ENCODE measurements around the gene VWC2L.

VWC2L gene
- 0 reads per million in 4 experiments for total RNA-seq

DNA sequence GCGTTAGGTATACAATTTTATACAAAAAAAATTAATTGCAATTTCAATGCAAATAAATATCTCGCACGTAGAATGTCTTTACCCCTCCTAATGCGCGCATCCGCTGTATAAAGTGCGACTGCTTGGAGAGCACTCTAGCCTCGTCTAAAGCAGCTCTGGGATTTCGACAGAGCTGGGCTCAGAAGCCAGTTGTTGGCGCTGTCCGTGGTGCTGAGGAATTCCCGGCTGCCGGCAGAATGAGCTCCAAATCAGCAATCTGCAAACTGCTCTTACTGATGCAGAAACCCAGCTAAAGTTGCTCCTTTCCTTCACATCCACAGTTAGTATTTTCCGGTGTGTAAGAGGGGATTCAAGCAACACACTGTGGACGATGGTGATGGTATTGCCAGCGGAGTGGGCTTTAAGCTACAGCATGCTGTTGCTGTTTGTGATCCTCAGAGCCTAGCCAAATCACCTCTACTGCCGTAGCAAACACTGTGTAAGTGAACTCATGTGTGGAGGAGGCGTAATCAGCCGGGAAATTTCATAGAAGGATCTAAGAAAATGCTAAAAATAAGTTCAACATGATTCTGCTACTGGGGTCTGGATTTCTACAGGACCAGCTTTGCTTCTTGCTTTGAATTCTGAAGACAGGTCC, at the start of gene VWC2L:
Gene VWC2L (plus strand): TSS at position 137 of the 637 bp plus-strand sequence. CDS start 3,140 bp downstream, outside the sequence.
- no peak for DNase-seq

DNA sequence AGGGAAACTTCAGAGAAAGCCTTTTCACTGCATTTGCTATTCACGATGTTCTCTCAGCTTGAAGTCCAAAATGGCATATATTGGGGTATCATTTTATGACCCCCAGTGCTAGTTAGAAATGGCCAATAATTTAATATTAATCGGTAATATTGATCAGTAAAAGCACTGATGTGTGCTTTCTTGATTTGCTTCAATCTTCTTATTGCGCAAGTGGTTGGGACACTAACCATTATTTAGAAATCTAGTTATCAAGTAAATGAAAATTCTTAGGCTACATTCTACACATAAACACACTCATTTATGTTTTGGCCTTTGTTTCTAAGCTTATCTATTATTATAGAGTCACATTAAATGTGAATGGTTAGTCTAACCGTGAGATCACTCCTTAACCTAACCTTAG, 49.7 kb upstream of the VWC2L start:
- no peak for DNase-seq

GRCh38 chr2:214365549-214365948, 45.3 kb upstream of the VWC2L start:
- no peak for DNase-seq

GRCh38 chr2:214367171-214367570, 43.7 kb upstream of the VWC2L start:
- no peak for DNase-seq

DNA sequence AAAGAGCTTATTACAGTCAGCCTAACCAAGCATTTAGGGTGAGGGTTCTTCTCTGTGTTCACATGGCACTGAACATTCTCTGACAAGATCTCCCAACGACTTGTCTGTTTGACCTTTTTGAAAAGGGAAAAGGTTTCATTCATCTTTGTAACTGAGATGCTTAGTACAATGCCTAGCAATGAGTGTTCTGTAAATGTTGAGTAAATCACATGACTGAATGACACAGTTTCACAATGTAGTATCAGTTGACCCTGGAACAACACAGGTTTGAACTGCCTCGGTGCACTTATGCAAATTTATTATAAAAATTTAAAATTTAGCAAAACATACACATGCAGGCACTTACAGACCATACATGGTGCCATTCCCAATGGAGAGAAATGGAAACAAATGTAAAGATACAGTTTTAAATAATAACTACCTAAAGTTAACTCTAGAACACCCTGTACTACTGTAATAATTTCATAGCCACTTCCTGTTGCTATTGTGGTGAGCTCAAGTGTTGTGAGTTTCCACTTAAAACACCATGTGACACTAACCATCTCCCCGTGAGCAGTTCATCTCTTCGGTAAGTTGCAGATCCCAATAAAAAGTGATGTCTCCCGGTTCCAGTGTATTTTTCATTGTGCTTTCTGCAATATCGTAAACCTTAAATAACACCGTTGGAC, 34.1 kb upstream of the VWC2L start:
- DNase-seq = no peak

DNA sequence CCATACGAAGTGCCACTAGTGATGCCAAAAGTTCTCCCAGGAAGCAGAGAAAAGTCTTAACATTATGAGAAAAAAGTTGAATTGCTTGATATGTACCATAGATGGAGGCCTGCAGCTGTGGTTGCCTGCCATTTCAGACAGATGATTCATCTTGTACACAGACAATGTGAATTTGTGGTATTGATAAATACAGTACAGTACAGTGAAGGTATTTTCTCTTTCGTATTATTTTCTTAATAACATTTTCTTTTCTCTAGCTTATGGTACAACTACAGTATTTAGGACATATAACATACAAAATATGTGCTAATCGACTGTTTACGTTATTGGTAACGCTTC, 33.6 kb upstream of the VWC2L start:
- DNase-seq = no peak

- DNase-seq = no peak
These were observed 32.3 kb upstream of the VWC2L start for GRCh38 chr2:214378455-214379103.

DNA sequence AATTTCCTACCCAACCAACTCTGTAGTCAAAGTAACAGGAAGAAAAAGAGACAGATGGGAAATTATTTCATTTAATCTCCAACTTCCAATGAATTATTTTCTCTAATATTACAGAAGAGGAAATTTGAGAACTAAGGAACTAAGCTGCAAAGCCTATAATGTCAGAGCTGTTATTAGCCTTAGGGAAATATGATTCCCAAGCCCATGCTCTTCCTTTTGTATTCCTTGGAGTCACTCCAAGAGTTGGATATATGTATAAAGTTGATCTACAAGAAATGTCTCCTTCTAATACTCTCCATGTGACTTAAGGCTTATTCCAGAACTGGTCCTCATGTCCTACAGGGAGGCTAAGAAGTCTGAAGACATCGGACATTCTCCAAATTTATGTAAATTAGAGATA, 31.6 kb upstream of the VWC2L start:
- DNase-seq = no peak

DNA sequence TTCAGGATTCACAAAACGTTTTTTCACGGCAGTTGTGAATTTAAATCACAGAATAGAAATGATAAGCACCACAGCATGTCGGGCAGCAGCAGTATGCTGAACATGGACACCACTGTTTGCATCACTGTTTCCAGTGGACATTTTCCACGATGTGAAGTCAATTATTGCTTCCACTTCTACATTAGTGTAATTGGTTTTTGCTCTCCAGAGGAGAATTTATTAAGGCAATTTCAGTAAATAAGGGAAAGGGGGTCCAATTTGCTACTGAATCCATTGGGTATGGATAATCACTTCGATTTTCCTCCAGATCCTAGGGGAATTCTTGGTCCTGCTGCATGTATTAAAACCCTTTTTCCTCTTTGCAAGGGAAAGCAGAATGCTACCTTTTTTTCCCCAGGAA, 30.2 kb upstream of the VWC2L start:
- DNase-seq = no peak

DNA sequence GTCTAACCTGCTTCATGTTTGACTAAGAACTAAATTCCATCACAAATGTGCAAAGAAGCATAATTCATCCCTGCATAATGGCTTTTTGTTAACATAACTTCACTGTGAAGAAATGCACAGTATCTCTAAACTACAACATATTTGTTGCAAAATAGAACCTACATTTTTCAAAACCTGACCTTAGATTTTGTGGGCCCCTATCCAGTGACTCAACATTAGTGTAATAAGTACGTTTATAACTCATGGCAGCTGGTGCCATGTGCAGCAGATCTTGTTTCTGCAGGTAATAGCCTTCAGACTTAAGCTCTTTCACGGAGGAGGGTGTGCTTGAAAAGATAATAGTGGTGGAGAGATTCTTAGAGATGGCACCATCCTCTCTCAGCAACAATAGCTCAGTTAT, 28.6 kb upstream of the VWC2L start:
- no peak for DNase-seq

GRCh38 chr2:214386720-214387119, 24.1 kb upstream of the VWC2L start:
- DNase-seq = no peak

GRCh38 chr2:214389334-214389733, 21.5 kb upstream of the VWC2L start:
- no peak for DNase-seq

GRCh38 chr2:214393796-214394195, 17.1 kb upstream of the VWC2L start:
- no peak for DNase-seq

- DNase-seq = no peak
These were observed 15.8 kb upstream of the VWC2L start for GRCh38 chr2:214395040-214395439.

- no peak for DNase-seq
These were observed 9.3 kb upstream of the VWC2L start for GRCh38 chr2:214401580-214401979.

DNA sequence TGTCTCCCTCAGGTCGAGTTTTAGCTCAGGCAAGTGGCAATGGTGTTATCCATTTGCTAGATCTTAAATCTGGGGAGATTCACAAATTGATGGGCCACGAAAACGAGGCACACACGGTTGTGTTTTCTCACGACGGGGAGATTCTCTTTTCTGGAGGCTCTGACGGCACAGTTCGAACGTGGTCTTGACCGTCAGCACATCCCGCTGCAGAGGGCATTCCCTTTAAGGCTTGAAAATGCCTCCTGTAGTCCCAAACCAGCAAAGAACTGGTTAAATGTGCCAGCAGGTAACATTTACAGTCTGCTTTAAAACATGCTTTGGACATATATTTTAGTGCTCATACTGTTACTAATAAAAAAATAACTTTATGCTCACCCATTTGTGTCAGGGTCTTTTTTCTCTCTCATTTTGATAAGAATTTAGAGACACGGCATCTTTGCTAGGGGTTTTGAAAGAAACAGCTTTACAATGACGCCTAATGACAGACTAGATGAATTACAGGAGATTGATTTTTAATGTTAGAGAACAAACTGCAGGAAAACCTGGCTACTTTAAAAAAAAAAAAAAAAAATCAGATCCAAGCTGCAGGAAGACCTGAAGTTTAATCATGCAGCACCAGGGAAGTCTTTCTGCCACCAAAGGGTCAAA, 602 bp upstream of the VWC2L start:
- no peak for DNase-seq

DNA sequence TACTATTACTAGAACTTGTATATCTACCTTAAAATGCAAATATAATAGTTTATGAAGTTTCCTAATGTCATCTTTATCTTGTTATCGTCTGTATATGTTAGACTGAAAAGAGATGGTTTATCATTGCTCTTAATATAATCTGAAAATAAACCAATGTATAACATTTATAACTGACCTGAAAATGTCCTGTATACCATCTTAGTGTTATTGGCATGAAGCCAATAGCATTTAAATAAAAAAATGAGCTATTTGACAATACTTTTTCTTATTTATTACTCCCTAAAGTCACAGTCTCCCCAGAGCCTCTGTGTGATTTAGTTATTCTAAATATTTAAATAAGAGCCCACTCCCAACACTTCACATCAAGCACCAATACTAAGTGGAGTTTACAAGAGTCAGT, 1.8 kb downstream of the VWC2L start:
- DNase-seq = no peak

- DNase-seq = no peak
These were observed 25.6 kb downstream of the VWC2L start for GRCh38 chr2:214436470-214436869.

DNA sequence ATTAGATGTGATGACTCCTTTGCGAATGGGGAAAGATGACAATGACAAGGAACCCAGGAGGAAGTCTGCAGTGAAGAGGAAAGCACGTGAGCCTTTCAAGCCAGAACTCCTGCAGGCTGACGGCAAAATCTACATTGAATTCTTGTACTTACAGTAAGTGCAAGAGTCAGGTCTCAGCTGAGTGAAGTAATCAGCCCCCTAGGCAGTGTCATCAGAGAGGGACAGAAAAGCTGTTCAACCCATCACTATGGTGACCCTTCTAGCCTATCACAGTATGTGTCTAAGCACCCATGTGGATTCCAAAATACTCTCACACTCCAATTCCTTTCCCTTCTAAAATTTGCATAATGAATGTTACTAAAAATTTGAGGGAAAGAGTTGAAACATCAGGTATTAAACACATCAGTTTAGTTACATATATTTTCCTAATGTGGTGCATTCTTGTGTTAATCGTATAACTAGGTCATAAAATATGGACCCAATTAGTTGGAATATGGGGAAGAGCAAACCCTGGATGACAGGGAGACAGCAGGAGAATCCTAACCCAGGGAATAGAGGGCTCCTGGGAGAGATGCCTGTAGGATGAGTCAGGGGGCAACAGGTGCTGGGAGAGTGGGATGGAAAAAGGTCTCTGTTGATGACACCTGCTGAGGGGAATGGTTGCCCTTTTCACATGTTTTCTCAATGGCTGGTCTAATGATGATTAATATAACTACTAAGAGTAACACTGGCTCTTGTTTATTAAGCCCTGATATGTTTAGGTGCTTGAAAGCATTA, 39.5 kb downstream of the VWC2L start:
- DNase-seq = no peak

DNA sequence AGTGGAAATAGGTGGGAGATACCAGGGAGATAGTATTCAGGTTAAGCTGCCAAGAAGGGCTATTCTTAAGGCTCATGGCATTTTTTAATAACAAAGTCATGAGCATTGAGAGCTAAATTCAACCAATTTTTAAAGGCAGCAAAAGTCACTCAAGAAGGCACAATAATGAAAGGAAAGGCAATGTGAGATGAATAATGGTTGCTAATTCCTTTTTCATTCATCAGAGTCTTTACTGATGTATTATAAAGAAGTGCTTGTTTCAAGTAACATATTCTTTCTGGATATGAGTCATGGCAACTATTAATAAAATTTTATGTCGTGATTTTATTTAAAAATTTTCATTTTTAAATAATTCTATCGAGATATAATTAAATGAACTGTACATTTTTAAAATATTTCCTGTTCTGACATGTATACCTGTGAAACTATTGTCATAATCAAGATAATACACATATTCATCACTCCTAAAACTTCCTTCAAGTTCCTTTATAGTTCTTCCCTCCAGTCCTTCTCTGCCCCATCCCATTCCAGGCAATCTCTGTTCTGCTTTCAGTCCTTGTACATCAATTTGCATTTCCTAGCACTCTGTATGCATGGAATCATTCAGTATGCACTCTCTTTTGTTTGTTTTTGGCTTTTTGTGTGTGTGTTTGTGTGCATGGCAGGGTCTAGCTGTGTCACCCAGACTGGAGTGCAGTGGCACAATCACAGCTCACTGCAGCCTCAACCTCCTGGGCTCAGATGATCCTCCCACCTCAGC, 40.8 kb downstream of the VWC2L start:
- DNase-seq = no peak

DNA sequence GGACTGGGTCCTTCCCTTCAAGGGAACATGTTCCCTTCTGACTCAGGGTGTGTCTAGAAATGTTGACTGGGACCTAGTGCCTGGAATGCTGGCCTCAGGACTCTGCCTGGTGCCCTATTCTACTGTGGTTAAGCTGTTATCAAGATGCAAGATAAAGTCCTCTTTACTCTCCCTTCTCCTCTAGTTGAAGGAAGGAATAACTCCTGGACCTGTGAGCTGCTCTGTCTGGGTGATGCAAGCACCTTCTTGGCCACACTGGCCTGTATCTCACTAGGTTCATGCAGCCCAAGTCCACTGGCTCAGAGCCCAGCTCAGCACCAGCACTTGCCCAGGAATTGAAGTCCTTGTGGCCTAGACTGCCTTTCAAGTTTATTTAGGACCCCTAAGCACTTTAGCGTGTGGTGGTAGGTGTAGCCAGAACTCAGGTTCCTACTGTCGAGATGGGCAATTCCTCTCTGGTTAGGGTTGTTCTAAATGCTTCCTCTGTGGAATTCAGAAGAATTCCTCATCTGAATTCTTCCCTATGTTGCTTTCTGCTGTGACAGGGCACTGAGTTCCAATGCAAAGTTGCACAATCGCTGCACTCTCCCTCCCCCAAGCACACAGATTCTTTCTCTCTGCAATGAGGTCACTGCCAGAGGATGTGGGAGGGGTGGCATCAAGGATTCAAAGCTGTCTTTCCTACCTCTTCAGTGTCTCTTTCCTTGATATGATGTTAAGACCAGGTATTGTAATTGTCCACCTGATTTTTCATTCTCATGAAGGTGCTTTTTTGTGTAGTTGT, 54.7 kb downstream of the VWC2L start:
- no peak for DNase-seq

All from effector CD8-positive, alpha-beta T cell (primary cell).